Vagina (tissue), 2 donors: Measurements from ENCODE around the gene TMBIM1. TPM values are rescaled to one million over a fixed set of nuclear protein-coding genes. Genes with fewer than 3 reads are reported as not detected.
"Not testable (repeated sequence)": the region's sequence is repeated elsewhere in the genome, so short reads cannot be mapped to it uniquely, and the experiment has no call there.

Experiments
- DNase-seq, 2 donors: peaks; one replicate each; pipeline ENCODE4 v3.0.0-alpha.2; 2017; ENCODE audit errors: extremely low spot score in 2 of 2
- H3K27ac ChIP-seq: fragments of 200-600 bp; sonication (generic); one replicate; pipeline ENCODE4 v1.5.1; 2019
- H3K27me3 ChIP-seq: fragments of 200-600 bp; sonication (generic); one replicate; pipeline ENCODE4 v1.5.1; 2019
- H3K36me3 ChIP-seq, 2 donors: fragments of 200-600 bp; sonication (generic); one replicate each; pipeline ENCODE4 v1.5.1; 2017 to 2019
- H3K4me1 ChIP-seq: fragments of 200-600 bp; sonication (generic); one replicate; pipeline ENCODE4 v1.5.1; 2019
- H3K4me3 ChIP-seq, 2 donors: fragments of 200-600 bp; sonication (generic); 1 replicate in 1 of 2; 2 replicates in 1 of 2; pipeline ENCODE4 v1.5.1; 2016 to 2019
- H3K9me3 ChIP-seq: fragments of 200-600 bp; sonication (generic); one replicate; pipeline ENCODE4 v1.5.1; 2019
- CTCF ChIP-seq, 3 experiments: fragments of 450-650 bp in 2 of 3; fragments of 200-600 bp in 1 of 3; sonication (generic) in 1 of 3; IDR thresholded peaks; one replicate each; pipeline ENCODE4 v1.5.1; 2017 to 2019; ENCODE audit warnings: antibody characterized with exemption in 3 of 3, mild to moderate bottlenecking in 2 of 3, moderate library complexity in 2 of 3
- POLR2A ChIP-seq, 2 donors: fragments of 450-650 bp; IDR thresholded peaks; one replicate each; pipeline ENCODE4 v1.6.1; 2017; ENCODE audit warnings: antibody characterized with exemption in 2 of 2, mild to moderate bottlenecking in 2 of 2, moderate library complexity in 2 of 2
- POLR2AphosphoS5 ChIP-seq, 2 donors: sonication (generic); formaldehyde crosslinking; IDR thresholded peaks; one replicate each; pipeline ENCODE4 v1.9.0; 2017; ENCODE audit warnings: antibody characterized with exemption in 2 of 2, mild to moderate bottlenecking in 2 of 2, low read depth in 1 of 2; ENCODE audit not compliant: insufficient read depth in 1 of 2
- intact Hi-C: fragments of 100-400 bp; cut with DNase I; formaldehyde crosslinking; loops from one replicate; pipeline ENCODE4 v1.15.1; 2023
- total RNA-seq: library from RNA; depleted of rRNA; stranded (reverse); fragments of >200 nt; gene quantifications from one replicate; pipeline ENCODE4 v1.2.3, GENCODE V29; 2016

Gene TMBIM1
- total RNA-seq, 1 donor from 2014 or later = 232 TPM

- Histone ChIP-seq H3K9me3 (no peaks in the 10 kb centered on the region), H3K4me3 (no peak overlapping the region), H3K4me1 (peaks cover 57% of the 10 kb centered on the region), H3K36me3 (peaks cover 0 to 65% of the 10 kb centered on the region in 2 donors), H3K27ac (peak overlapping the region; percentile 94), H3K27me3 (no peaks in the 10 kb centered on the region)
- DNase-seq = no peak
- intact Hi-C loops = loop anchor here (5.0 kb wide), 1 partner anchor 57 kb away; the partner anchor contains the start of gene ARPC2
- TF ChIP-seq POLR2AphosphoS5 (IDR thresholded peaks at IDR 0.05; ENCODE audit: insufficient read depth in 1 of 2, low read depth in 1 of 2) (no peak), POLR2A (IDR thresholded peaks at IDR 0.05) (no peak), CTCF (IDR thresholded peaks at IDR 0.05) (no peak)
Measured at GRCh38 chr2:218274586-218274985, 17.7 kb downstream of the TMBIM1 start.

GRCh38 chr2:218273908-218274249 lies 18.4 kb downstream of the TMBIM1 start:
- Histone ChIP-seq H3K4me3 (no peak overlapping the region), H3K9me3 (no peaks in the 10 kb centered on the region), H3K36me3 (peaks cover 0 to 58% of the 10 kb centered on the region in 2 donors), H3K27me3 (no peaks in the 10 kb centered on the region), H3K27ac (peak overlapping the region; percentile 94), H3K4me1 (peaks cover 57% of the 10 kb centered on the region)
- TF ChIP-seq POLR2AphosphoS5 (IDR thresholded peaks at IDR 0.05; ENCODE audit: insufficient read depth in 1 of 2, low read depth in 1 of 2) = no peak
- no peak for TF ChIP-seq POLR2A (IDR thresholded peaks at IDR 0.05)
- TF ChIP-seq CTCF (IDR thresholded peaks at IDR 0.05) = no peak
- no peak for DNase-seq
- intact Hi-C loops = loop anchor here (5.0 kb wide), 1 partner anchor 57 kb away; the partner anchor contains the start of gene ARPC2

GRCh38 chr2:218273214-218273907 lies 18.9 kb downstream of the TMBIM1 start:
- H3K9me3 ChIP-seq, H3K4me3 ChIP-seq, DNase-seq, H3K27me3 ChIP-seq: not testable (repeated sequence)
- Histone ChIP-seq H3K36me3 (peaks cover 0 to 53% of the 10 kb centered on the region in 2 donors), H3K4me1 (peaks cover 57% of the 10 kb centered on the region), H3K27ac (peak overlapping the region; percentile 94)
- intact Hi-C loops = loop anchor here (5.0 kb wide), 1 partner anchor 56 kb away; the partner anchor contains the start of gene ARPC2

- Histone ChIP-seq H3K4me1 (peaks cover 57% of the 10 kb centered on the region), H3K4me3 (peak overlapping the region; percentile 11 to 15), H3K9me3 (no peaks in the 10 kb centered on the region), H3K27me3 (no peaks in the 10 kb centered on the region), H3K27ac (peak overlapping the region; percentile 94), H3K36me3 (peaks cover 0 to 50% of the 10 kb centered on the region in 2 donors)
- peak in 1 of 2 donors; percentile 99 for DNase-seq
- intact Hi-C loops = loop anchor here (5.0 kb wide), 1 partner anchor 55 kb away; the partner anchor contains the start of gene ARPC2
- no peak for TF ChIP-seq POLR2A (IDR thresholded peaks at IDR 0.05)
- TF ChIP-seq POLR2AphosphoS5 (IDR thresholded peaks at IDR 0.05; ENCODE audit: insufficient read depth in 1 of 2, low read depth in 1 of 2) = peak; percentile 83 to 97
- TF ChIP-seq CTCF (IDR thresholded peaks at IDR 0.05) = peak; percentile 88 to 95 (median 94)
Measured at GRCh38 chr2:218272531-218273212, 19.6 kb downstream of the TMBIM1 start.

GRCh38 chr2:218271865-218272530 lies 20.3 kb downstream of the TMBIM1 start:
- peak overlapping the region; percentile 15 to 85 for H3K4me3 ChIP-seq
- H3K27ac ChIP-seq = peak overlapping the region; percentile 94
- intact Hi-C loops = loop anchor here (5.0 kb wide), 1 partner anchor 55 kb away; the partner anchor contains the start of gene ARPC2
- H3K36me3 ChIP-seq = peaks cover 0 to 49% of the 10 kb centered on the region in 2 donors
- H3K4me1 ChIP-seq = peaks cover 53% of the 10 kb centered on the region
- DNase-seq = no peak
- no peaks in the 10 kb centered on the region for H3K9me3 ChIP-seq
- no peaks in the 10 kb centered on the region for H3K27me3 ChIP-seq
- TF ChIP-seq POLR2A (IDR thresholded peaks at IDR 0.05) (no peak), POLR2AphosphoS5 (IDR thresholded peaks at IDR 0.05; ENCODE audit: insufficient read depth in 1 of 2, low read depth in 1 of 2) (no peak), CTCF (IDR thresholded peaks at IDR 0.05) (no peak)
